GM18868 (cell line): ENCODE results near the gene CDC27.
"Not testable (repeated sequence)": the region's sequence is repeated elsewhere in the genome, so short reads cannot be mapped to it uniquely, and the experiment has no call there.

Source experiments
- ATAC-seq: cut with Tn5 transposase; IDR thresholded peaks from one replicate; pipeline ENCODE4 v1.9.1; 2021; ENCODE audit warnings: mild to moderate bottlenecking, moderate library complexity; ENCODE audit not compliant: unreplicated experiment

The CDC27 gene

GRCh38 chr17:47199627-47200324 is 10.7 kb upstream of the CDC27 start:
- ATAC-seq = no peak

GRCh38 chr17:47197821-47198220 is 8.7 kb upstream of the CDC27 start:
- no peak for ATAC-seq

GRCh38 chr17:47193931-47194511 is 4.9 kb upstream of the CDC27 start:
- ATAC-seq = no peak

DNA sequence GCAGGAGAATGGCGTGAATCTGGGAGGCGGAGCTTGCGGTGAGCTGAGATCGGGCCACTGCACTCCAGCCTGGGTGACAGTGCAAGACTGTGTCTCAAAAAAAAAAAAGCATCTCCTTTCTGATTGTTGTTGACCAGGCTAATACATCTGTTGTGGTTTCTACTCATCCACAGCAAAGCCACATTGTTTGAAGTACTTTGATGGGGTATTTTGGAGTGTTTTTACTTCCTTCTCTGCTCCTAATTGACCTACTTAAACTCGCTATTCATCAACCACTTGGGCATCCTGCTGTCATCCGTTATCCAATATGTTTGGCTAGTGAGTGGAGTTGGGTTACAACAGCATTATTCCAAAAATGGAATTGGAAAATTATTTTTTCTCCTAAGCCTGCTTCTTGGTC is 3.5 kb upstream of the CDC27 start:
- no peak for ATAC-seq

DNA sequence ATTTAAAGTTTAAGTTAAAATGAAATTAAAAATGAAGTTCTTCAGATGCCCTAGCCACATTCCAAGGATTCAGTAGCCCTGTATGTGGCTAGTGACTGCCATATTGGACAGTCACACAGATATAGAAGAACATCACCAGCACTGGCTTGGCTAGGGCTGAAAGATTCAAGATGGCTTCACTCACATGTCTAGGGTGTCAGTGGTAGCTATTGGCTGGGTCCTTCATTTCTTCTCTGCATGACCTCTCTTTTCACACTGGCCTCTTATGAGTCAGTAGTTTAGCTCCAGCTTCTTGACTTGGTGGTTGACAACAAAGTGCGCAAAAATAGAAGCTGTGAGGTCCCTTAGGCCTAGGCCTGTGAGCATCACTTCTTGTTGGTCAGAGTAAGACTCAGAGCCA is 1.7 kb upstream of the CDC27 start:
- ATAC-seq = no peak

DNA sequence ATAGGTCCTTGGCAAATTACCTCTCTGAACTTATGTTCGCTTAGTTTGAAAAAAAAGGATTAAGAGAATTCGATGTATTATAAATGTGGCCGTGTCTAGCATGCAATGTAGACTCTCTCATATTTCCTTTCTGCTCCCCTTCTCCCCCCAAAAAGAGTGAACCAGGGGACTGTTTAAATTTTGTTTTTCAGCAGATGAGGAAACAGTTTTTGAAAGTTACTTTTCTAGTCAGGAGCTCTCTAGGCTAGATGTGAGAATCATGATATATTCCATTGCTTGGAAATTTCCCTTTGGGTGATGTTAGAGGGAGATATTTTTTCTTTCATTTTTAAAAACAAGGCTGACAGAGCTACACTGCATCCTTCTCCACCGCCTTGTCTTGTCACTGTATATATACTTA is 1.1 kb upstream of the CDC27 start:
- ATAC-seq = no peak

GRCh38 chr17:47189732-47190237 is 690 bp upstream of the CDC27 start:
- no peak for ATAC-seq

GRCh38 chr17:47188271-47188875 is 722 bp downstream of the CDC27 start:
- no peak for ATAC-seq

DNA sequence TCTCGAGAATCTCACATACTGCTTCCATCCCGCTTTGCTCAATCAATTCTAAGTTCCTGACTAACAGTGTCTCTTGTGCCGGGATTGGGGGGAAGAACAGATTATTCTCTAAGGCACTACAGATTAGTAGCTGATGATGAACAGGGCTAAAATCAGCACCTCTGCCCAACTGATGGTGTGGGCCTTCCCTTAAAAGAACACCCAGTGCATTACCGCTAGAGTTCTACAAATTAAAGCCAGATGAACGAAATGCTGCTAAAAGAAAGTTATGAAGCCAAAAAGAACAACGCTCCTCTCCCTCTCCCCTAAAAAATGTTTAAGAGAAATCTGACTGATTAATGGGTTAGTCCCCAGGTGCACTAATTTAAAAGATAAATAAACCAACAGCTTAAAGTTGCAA is 4.4 kb downstream of the CDC27 start:
- no peak for ATAC-seq

- ATAC-seq = not testable (repeated sequence)
Observed at GRCh38 chr17:47180988-47181387, 8.1 kb downstream of the CDC27 start.

DNA sequence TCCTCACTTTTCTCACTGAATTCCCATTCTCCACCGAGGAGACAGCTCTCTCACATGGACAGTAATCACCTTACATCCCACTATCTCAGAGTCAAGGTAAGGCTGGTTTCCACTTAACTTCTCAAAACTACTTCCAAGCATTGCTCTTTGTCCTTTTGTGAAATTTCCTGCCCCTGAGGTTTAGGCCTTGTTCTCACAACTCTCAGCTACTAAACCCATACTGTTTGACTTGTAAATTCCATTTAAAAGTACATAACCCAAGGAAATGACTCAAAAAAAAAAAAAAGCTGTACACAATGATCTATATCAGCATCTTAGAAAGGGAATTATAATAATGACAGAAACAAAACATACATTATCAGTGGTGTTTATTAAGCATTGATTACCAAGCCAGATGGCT is 8.8 kb downstream of the CDC27 start:
- ATAC-seq = no peak

- ATAC-seq = no peak
Observed at GRCh38 chr17:47179141-47179540, 10.0 kb downstream of the CDC27 start.

- no peak for ATAC-seq
Observed at GRCh38 chr17:47177261-47177660, 11.8 kb downstream of the CDC27 start.

GRCh38 chr17:47176389-47176826 is 12.7 kb downstream of the CDC27 start:
- no peak for ATAC-seq

GRCh38 chr17:47174823-47175222 is 14.3 kb downstream of the CDC27 start:
- not testable (repeated sequence) for ATAC-seq

DNA sequence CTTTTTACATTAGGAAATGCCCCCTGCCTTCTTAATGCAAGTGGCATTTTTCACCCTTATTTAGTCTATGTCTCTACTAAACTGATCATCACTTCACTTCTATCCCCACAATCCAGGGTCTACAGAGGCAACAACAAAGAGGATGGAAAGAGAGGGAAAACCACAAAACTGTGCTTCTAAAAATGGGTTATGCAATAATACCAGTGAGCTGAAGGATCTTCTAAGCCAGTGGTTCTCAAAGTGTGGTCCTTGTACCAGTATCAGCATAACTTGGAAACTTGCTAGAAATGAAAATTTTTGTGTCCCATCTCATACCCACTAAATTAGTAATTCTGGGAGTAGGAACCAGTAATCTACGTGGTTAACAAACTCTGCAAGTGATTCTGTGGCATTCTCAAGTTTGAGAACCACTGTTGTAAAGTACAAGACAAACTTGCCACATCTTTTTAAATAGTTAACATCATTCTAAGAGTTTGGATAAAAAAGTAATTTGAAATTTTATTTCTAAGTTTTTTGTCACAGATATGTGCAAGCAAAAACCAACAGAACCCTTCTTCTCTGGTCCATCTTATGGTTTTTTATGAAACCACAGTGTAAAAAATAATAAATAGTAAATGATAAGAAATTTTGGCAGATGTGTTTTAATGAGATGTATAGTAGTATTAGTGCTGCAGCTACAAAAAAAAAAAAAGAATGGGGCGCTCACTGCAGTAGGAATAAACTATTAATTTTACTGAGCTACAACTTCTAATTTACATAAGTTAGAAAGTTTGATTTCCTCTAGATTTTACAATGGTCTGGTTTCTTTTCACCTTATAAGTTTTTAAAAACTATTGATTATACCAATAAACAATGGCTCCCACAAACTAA is 16.2 kb downstream of the CDC27 start:
- ATAC-seq = no peak

DNA sequence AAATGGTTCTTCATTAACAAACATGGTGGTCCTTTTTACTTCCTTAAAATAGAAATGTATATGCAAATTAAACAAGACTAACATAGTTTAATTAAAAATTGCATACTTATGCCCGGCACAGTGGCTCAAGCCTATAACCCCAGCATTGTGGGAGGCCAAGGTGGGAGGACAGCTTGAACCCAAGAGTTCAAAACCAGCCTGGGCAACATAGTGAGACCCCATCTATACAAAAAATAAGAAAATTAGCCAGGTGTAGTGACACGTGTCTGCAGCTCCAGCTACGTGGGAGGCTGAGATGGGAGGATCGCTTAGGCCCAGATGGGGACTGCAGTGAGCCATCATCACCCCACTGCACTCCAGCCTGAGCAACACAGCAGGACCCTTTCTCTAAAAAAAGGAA is 18.4 kb downstream of the CDC27 start:
- ATAC-seq = no peak

DNA sequence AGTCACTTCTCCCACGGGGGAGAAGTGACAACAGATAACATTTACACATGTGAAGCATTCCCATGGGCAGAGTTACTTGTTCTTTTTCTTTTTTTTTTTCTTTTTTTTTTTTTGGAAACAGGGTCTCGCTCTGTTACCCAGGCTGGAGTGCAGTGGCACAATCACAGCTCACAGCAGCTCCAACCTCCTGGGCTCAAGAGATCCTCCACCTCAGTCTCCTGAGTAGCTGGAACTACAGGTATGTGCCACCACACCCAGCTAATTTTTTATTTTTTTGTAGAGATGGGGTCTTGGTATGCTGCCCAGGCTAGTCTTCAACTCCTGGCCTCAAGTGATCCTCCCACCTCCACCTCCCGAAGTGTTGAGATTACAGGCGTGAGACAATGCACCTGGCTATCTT is 20.2 kb downstream of the CDC27 start:
- not testable (repeated sequence) for ATAC-seq

DNA sequence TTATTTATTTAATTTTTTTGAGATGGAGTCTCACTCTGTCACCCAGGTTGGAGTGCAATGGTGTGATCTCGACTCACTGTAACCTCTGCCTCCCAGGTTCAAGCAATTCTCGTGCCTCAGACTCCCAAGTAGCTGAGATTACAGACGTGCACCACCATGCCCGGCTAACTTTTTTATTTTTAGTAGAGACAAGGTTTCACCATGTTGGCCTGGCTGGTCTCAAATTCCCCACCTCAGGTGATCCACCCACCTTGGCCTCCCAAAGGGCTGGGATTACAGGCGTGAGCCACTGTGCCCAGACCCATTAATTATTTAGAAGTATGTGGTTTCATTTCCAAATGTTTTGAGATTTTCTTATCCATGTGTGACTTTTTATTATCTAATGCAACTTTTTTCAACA is 22.2 kb downstream of the CDC27 start:
- ATAC-seq = not testable (repeated sequence)

- no peak for ATAC-seq
Observed at GRCh38 chr17:47165137-47165536, 24.0 kb downstream of the CDC27 start.

- ATAC-seq = no peak
Observed at GRCh38 chr17:47164263-47164662, 24.8 kb downstream of the CDC27 start.
